HT-29 (cell line): ENCODE data around the gene SKA2. TPM values are rescaled to one million over a fixed set of nuclear protein-coding genes. Genes with fewer than 3 reads are reported as not detected.
"Not testable (repeated sequence)": the region's sequence is repeated elsewhere in the genome, so short reads cannot be mapped to it uniquely, and the experiment has no call there.

ENCODE experiments used
- DNase-seq: peaks from one replicate; pipeline ENCODE4 v3.0.0-alpha.2; 2015; ENCODE audit warnings: low spot score
- total RNA-seq: library from RNA; depleted of rRNA; stranded (reverse); fragments of >200 nt; shearing (Covaris generic); gene quantifications from 2 replicates; pipeline ENCODE4 v1.2.3, GENCODE V29; 2014; rRNA removed

The SKA2 gene
- total RNA-seq, result 43.5 and 47.0 TPM in 2 replicates

- DNase-seq, result no peak
Measured at GRCh38 chr17:59154721-59155438, at the start of gene SKA2. Gene SKA2 (minus strand): TSS chr17:59155186. CDS start chr17:59155163, 23 bp downstream.

GRCh38 chr17:59202320-59202719, 47.3 kb upstream of the SKA2 start:
- no peak for DNase-seq

GRCh38 chr17:59199398-59199797, 44.4 kb upstream of the SKA2 start:
- no peak for DNase-seq

GRCh38 chr17:59193336-59193862, 38.4 kb upstream of the SKA2 start:
- no peak for DNase-seq

- DNase-seq, result no peak
Measured at GRCh38 chr17:59190806-59191205, 35.8 kb upstream of the SKA2 start.

GRCh38 chr17:59186850-59187249, 31.9 kb upstream of the SKA2 start:
- DNase-seq, result no peak

GRCh38 chr17:59185997-59186396, 31.0 kb upstream of the SKA2 start:
- no peak for DNase-seq

GRCh38 chr17:59181481-59181880, 26.5 kb upstream of the SKA2 start:
- no peak for DNase-seq

GRCh38 chr17:59180626-59181025, 25.6 kb upstream of the SKA2 start:
- no peak for DNase-seq

GRCh38 chr17:59179601-59180000, 24.6 kb upstream of the SKA2 start:
- not testable (repeated sequence) for DNase-seq

- no peak for DNase-seq
Measured at GRCh38 chr17:59178266-59178985, 23.4 kb upstream of the SKA2 start.

GRCh38 chr17:59175076-59175475, 20.1 kb upstream of the SKA2 start:
- no peak for DNase-seq

GRCh38 chr17:59174671-59175070, 19.7 kb upstream of the SKA2 start:
- DNase-seq, result no peak

- no peak for DNase-seq
Measured at GRCh38 chr17:59172436-59173004, 17.5 kb upstream of the SKA2 start.

GRCh38 chr17:59167571-59168001, 12.6 kb upstream of the SKA2 start:
- DNase-seq, result no peak

- peak; percentile 73 for DNase-seq
Measured at GRCh38 chr17:59165933-59166342, 11.0 kb upstream of the SKA2 start.

- no peak for DNase-seq
Measured at GRCh38 chr17:59161477-59161876, 6.5 kb upstream of the SKA2 start.

GRCh38 chr17:59160157-59161025, 5.4 kb upstream of the SKA2 start:
- no peak for DNase-seq

GRCh38 chr17:59155439-59156177, 622 bp upstream of the SKA2 start, which contains the start of gene PRR11:
Gene PRR11 (plus strand): TSS chr17:59155746. CDS start chr17:59169753, 14,007 bp downstream.
- DNase-seq, result peak; percentile 98

- peak; percentile 70 for DNase-seq
Measured at GRCh38 chr17:59154292-59154720, 680 bp downstream of the SKA2 start.
